ENCODE measurements around the gene PRKRIP1. TPM values are rescaled to one million over a fixed set of nuclear protein-coding genes. Genes with fewer than 3 reads are reported as not detected.

PRKRIP1 gene
- polyA plus RNA-seq, 1 experiment: 13.1 TPM

GRCh38 chr7:102417105-102417504 lies 20.9 kb downstream of the PRKRIP1 start:
- DNase-seq (ENCODE audit: low read depth, low spot score): no peak
- H3K9me3 ChIP-seq (ENCODE audit: control insufficient read depth, insufficient read depth, low read length): no peaks in the 10 kb centered on the region
- TF ChIP-seq CTCF (IDR thresholded peaks at IDR 0.05; ENCODE audit: low read depth, low read length): no peak
- ChIA-PET POLR2A (no interaction called here), CTCF (interaction anchor here (0.6 to 0.9 kb wide), 2 partner anchors 18 to 181 kb away, joined by 3 to 4 read pairs; no protein-coding TSS in a partner anchor)
- H3K27ac ChIP-seq (ENCODE audit: low read depth, low read length): no peak overlapping the region
- no peaks in the 10 kb centered on the region for H3K27me3 ChIP-seq (ENCODE audit: control insufficient read depth, insufficient read depth, low read length)
- no peak overlapping the region for H3K4me3 ChIP-seq (ENCODE audit: low read depth, low read length)

GRCh38 chr7:102418592-102418991 lies 22.4 kb downstream of the PRKRIP1 start:
- H3K27ac ChIP-seq (ENCODE audit: low read depth, low read length): no peak overlapping the region
- no peak for TF ChIP-seq CTCF (IDR thresholded peaks at IDR 0.05; ENCODE audit: low read depth, low read length)
- H3K4me3 ChIP-seq (ENCODE audit: low read depth, low read length): no peak overlapping the region
- POLR2A ChIA-PET: no interaction called here
- DNase-seq (ENCODE audit: low read depth, low spot score): no peak
- H3K27me3 ChIP-seq (ENCODE audit: control insufficient read depth, insufficient read depth, low read length): no peaks in the 10 kb centered on the region
- CTCF ChIA-PET: no interaction called here
- no peaks in the 10 kb centered on the region for H3K9me3 ChIP-seq (ENCODE audit: control insufficient read depth, insufficient read depth, low read length)

- H3K4me3 ChIP-seq (ENCODE audit: low read depth, low read length): no peak overlapping the region
- no peak for DNase-seq (ENCODE audit: low read depth, low spot score)
- CTCF ChIA-PET: interaction anchor here (0.9 kb wide), 1 partner anchor 9 kb away, joined by 3 read pairs; no protein-coding TSS in a partner anchor
- H3K9me3 ChIP-seq (ENCODE audit: control insufficient read depth, insufficient read depth, low read length): no peaks in the 10 kb centered on the region; the same call in 1 of the 2 replicates
- TF ChIP-seq CTCF (IDR thresholded peaks at IDR 0.05; ENCODE audit: low read depth, low read length): no peak
- no peak overlapping the region for H3K27ac ChIP-seq (ENCODE audit: low read depth, low read length)
- POLR2A ChIA-PET: no interaction called here
- no peaks in the 10 kb centered on the region for H3K27me3 ChIP-seq (ENCODE audit: control insufficient read depth, insufficient read depth, low read length)
Observed at GRCh38 chr7:102421706-102422240, 25.6 kb downstream of the PRKRIP1 start.

GRCh38 chr7:102424129-102424551 lies 28.0 kb downstream of the PRKRIP1 start:
- Histone ChIP-seq H3K4me3 (ENCODE audit: low read depth, low read length) (no peak overlapping the region), H3K27ac (ENCODE audit: low read depth, low read length) (no peak overlapping the region), H3K27me3 (ENCODE audit: control insufficient read depth, insufficient read depth, low read length) (no peaks in the 10 kb centered on the region), H3K9me3 (ENCODE audit: control insufficient read depth, insufficient read depth, low read length) (no peaks in the 10 kb centered on the region; the same call in 1 of the 2 replicates)
- ChIA-PET CTCF (no interaction called here), POLR2A (no interaction called here)
- TF ChIP-seq CTCF (IDR thresholded peaks at IDR 0.05; ENCODE audit: low read depth, low read length): no peak
- DNase-seq (ENCODE audit: low read depth, low spot score): no peak

- CTCF ChIA-PET: no interaction called here
Observed at GRCh38 chr7:102424787-102425218, 28.6 kb downstream of the PRKRIP1 start.

More at GRCh38 chr7:102424787-102425218, 28.6 kb downstream of the PRKRIP1 start:
- no peak for DNase-seq (ENCODE audit: low read depth, low spot score)
- TF ChIP-seq CTCF (IDR thresholded peaks at IDR 0.05; ENCODE audit: low read depth, low read length): no peak
- Histone ChIP-seq H3K9me3 (ENCODE audit: control insufficient read depth, insufficient read depth, low read length) (no peaks in the 10 kb centered on the region; the same call in 1 of the 2 replicates), H3K27me3 (ENCODE audit: control insufficient read depth, insufficient read depth, low read length) (no peaks in the 10 kb centered on the region), H3K4me3 (ENCODE audit: low read depth, low read length) (no peak overlapping the region), H3K27ac (ENCODE audit: low read depth, low read length) (no peak overlapping the region)
- POLR2A ChIA-PET: no interaction called here

Data from AG04450 (cell line).